GM21786 (cell line): Measurements from ENCODE around the gene UBA1.

Experiments
- ATAC-seq: cut with Tn5 transposase; IDR thresholded peaks from one replicate; pipeline ENCODE4 v1.9.1; 2021; ENCODE audit not compliant: unreplicated experiment

Gene UBA1

GRCh38 chrX:47187106-47187677 lies 6.4 kb upstream of the UBA1 start:
- ATAC-seq, result no peak

GRCh38 chrX:47189906-47190305 lies 3.7 kb upstream of the UBA1 start:
- ATAC-seq, result no peak

- ATAC-seq, result peak; percentile 42
These were observed 3.0 kb upstream of the UBA1 start for GRCh38 chrX:47190445-47191269.

- ATAC-seq, result no peak
These were observed 2.3 kb upstream of the UBA1 start for GRCh38 chrX:47191331-47191730.

DNA sequence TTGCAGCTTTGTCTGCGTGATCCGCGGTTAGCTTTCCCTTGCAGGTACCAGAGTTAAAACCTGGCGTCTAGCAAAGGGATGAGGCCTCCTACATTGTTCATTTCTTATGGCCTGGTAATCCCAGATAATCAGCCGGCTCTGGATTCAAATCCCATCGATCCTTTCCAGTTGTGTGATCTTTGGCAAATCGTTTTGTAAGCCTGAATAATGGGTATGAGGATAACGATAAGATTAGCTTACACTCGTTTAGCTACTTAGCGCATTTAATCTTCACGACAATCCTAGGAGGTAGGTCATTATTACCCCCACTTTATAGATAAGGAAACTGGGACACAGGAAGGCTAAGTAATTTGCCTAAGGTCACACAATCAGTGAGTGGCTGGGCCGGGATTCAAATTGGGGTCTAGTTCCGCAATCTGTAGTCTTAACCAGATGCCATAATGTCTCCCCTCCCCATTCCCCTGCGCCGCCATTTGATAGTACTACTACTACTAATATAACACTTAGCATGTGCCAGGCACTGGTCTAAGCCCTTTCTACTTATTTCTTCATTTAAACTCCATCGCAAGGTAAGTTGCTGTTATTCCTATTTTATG lies 1.7 kb upstream of the UBA1 start:
- no peak for ATAC-seq

- no peak for ATAC-seq
These were observed 662 bp downstream of the UBA1 start for GRCh38 chrX:47194194-47194787.

GRCh38 chrX:47196098-47196497 lies 2.5 kb downstream of the UBA1 start:
- no peak for ATAC-seq

GRCh38 chrX:47197526-47197925 lies 3.9 kb downstream of the UBA1 start:
- no peak for ATAC-seq

DNA sequence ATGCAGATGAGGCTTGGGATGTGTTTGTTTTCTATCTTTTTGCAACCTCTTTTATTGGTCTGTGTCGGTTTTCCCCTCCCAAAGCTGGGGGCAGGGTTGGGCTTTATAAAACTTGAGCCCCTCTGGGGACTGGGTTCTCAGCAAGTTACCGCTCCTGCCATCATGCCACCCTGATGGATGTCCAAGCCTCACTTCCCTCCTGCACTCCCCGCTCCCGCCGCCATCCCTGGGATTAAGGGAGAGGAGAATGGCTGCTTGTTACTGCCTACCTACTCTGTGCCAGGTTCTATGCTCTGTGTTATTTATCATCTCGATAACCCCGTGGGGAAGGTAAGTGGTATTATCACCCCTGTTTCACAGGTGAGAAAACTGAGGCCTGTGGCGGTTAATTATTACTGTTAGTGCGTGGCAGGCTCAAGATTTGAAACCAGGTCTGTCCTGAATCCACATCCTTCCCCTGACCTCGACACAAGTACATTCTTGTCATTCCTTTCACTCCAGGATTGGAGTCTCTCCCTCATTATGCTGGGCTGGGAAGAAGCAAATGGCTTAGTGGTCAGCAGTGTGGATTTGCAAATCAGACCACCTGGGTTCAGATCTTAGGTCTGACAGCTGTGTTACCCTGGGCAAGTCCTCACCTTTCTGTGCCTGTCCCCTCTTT lies 4.5 kb downstream of the UBA1 start:
- no peak for ATAC-seq

- no peak for ATAC-seq
These were observed 5.1 kb downstream of the UBA1 start for GRCh38 chrX:47198687-47199080.

- no peak for ATAC-seq
These were observed 5.7 kb downstream of the UBA1 start for GRCh38 chrX:47199286-47199685.

DNA sequence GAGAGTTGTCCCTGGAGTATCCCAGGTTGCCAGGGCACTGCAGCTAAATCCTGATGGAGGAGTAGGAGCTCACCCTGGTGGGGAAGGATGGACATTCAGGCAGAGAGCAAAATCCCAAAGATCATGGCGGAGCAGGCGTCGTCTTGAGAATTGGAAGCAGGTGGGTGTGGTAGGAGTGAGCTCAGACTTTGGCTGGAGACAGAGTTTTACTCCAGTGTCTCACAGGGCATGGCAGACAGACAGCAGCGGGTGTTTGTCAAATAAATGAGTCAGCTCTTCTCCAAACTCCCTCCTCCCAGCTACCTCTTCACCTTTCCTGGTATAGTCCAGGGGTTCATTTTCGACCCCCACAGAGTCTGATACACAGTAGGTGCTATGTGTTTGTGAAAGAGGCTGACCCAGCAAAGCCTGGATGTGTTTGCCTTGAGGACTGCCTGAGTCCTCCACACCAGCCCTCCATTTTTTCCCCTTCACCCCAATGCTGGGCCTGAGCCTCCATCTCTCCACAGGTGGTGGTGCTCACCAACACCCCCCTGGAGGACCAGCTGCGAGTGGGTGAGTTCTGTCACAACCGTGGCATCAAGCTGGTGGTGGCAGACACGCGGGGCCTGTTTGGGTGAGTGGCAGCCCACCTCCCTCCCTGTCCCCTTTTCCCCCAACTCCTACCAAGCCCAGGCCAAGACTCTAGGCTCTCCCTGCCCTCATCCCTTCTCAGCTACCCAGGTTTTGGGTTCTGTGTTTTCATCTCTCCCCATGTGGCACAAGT lies 6.9 kb downstream of the UBA1 start:
- ATAC-seq, result no peak

DNA sequence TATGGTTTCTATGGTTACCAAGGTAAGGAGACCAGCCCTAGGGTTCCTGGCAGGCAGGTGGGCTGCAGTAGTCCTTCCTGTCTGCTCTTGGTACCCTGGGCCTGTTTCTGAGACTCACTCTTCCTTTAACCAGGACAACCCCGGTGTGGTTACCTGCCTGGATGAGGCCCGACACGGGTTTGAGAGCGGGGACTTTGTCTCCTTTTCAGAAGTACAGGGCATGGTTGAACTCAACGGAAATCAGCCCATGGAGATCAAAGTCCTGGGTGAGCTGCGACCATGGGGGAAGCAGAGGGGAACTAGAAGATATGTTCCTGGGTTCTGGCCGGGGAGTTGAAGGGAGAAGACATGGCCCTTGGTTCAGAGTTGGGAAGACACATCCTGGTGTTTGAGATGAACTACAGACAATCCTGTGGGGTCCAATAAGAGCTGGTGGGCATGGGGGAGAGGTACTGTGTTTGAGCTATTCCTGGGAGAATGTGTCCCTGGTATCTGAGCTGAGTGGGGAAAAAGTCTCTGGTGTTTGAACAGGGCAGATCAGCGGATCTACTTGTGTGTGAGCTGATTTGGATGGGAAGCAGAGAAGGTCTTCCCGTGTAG lies 7.8 kb downstream of the UBA1 start:
- ATAC-seq, result no peak

GRCh38 chrX:47202316-47202715 lies 8.7 kb downstream of the UBA1 start:
- no peak for ATAC-seq

DNA sequence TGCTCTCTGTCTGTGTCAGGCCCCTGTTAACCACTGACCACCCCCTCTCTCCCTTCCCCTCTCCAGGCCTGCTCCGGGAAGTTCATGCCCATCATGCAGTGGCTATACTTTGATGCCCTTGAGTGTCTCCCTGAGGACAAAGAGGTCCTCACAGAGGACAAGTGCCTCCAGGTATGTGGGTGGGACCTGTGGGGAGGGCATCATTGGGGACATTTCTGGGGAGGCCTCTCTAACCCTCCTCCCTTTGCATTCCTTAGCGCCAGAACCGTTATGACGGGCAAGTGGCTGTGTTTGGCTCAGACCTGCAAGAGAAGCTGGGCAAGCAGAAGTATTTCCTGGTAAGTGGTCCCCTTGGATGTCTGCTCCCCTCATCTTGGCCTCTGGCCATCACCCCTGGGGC lies 9.2 kb downstream of the UBA1 start:
- ATAC-seq, result no peak

GRCh38 chrX:47204970-47205369 lies 11.3 kb downstream of the UBA1 start:
- no peak for ATAC-seq

DNA sequence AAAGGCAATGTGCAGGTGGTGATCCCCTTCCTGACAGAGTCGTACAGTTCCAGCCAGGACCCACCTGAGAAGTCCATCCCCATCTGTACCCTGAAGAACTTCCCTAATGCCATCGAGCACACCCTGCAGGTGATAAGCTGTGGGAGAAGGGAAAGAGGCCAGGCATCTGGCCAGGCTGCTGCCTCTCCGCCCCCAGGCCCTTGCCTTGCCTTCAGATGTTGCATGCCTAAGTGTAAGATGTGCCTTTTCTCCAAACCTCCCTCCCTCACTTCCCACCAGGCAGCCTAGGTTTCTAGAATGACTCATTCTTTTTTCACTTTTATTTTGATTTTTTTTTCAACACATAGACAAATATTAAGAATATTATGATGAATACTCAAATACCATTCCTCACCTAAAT lies 12.7 kb downstream of the UBA1 start:
- ATAC-seq, result no peak

- ATAC-seq, result no peak
These were observed 14.5 kb downstream of the UBA1 start for GRCh38 chrX:47208108-47208507.

DNA sequence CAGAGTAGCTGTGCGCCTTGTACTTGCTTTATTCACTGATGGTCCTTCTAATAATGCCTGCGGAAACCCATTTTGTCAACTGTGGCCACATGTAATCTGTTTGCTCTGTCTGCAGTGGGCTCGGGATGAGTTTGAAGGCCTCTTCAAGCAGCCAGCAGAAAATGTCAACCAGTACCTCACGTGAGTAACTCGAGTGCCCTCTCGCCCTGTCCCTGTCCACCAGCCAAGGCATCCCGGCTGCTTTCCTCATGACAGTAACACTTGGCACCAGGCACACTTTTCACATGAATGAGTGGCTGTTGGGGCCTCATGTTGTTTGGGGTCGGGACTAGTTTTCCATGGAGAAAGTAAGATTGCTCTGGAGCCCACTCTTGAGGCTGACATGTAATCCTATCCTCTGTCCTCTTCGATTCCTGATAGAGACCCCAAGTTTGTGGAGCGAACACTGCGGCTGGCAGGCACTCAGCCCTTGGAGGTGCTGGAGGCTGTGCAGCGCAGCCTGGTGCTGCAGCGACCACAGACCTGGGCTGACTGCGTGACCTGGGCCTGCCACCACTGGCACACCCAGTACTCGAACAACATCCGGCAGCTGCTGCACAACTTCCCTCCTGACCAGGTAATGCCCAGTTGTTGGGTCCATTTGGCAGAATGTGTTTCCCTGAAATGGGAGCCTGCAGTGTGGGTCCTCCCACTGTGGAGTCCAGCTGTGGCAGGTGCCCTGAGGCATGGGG lies 16.0 kb downstream of the UBA1 start:
- ATAC-seq, result no peak
